HEK293T (cell line): Measurements from ENCODE around the gene KLK1.

Experiments used
- FOXA1 ChIP-seq: fragments of 450-650 bp; IDR thresholded peaks from 2 replicates; pipeline ENCODE4 v1.6.1; 2016; ENCODE audit warnings: mild to moderate bottlenecking
- FOXM1 ChIP-seq: fragments of 450-650 bp; IDR thresholded peaks from 2 replicates; pipeline ENCODE4 v1.6.1; 2017; ENCODE audit warnings: mild to moderate bottlenecking, borderline replicate concordance
- NFRKB ChIP-seq: fragments of 450-650 bp; IDR thresholded peaks from 2 replicates; pipeline ENCODE4 v1.6.1; 2016; ENCODE audit warnings: mild to moderate bottlenecking, moderate library complexity

DNA sequence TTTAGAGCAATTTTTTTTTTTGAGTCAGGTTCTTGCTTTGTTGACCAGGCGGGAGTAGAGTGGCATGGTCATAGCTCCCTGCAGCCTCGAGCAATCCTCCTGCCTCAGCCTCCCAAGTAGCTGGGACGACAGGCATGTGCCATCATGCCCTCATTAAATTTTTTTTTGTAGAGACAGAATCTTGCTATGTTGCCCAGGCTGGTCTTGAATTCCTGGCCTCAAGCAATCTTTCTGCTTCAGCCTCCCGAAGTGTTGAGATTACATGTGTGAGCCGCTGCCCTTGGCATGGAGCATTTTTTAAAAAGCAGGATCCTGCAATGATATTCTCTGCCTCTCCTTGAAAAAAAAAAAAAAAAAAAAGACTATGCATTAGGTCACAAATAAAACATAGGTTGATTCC is 47.5 kb downstream of the KLK1 start:
- TF ChIP-seq FOXA1, result no peak
- TF ChIP-seq FOXM1, result no peak
- TF ChIP-seq NFRKB, result no peak
